Neural cell (in vitro differentiated cells): Measurements from ENCODE around the gene PCGF3.

Experiments used
- RAD21 ChIP-seq: fragments of 450-650 bp; conservative IDR thresholded peaks from 2 replicates; pipeline ENCODE4 v1.6.1; 2014; ENCODE audit warnings: antibody characterized with exemption, mild to moderate bottlenecking, moderate library complexity
- TF ChIP-seq, protein P1 (sequence below): fragments of 450-650 bp; IDR thresholded peaks from 2 replicates; pipeline ENCODE4 v1.5.1; 2014; ENCODE audit warnings: antibody characterized with exemption, mild to moderate bottlenecking, moderate library complexity; ENCODE audit not compliant: poor library complexity, severe bottlenecking

DNA sequence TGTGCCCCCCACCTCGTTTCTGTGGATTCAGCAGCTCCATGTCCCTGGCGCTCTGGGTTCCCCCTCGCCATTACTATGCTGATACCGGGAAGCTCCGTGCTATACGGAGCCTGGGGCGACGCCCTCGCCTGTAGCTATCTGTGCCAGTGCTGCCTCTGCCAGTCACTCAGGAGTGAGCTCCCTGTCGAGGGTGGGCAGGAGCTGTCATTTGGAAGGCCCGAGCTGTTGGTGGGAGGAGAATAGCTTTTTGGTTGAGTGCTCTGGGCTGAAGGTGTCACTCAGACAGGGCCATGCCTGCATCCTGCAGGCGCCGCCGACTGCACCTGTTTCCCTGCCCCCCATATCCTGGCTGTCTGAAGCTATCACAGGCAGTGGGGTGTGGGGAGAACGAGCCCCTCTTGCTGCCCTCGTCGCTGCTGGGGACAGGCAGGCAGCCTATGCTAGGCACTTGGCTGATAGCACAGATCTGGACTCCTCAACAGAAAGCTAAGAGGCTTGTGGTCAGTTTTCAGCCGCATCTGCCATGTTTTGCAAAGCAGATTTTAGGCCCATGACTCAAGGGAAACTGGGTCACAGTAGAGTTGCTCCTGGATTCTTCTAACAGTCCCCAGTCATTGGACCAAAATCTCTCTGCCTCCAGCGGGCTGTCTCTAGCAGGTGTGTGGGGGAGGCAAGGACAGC lies 88.4 kb downstream of the PCGF3 start:
- TF ChIP-seq, protein P1, sequence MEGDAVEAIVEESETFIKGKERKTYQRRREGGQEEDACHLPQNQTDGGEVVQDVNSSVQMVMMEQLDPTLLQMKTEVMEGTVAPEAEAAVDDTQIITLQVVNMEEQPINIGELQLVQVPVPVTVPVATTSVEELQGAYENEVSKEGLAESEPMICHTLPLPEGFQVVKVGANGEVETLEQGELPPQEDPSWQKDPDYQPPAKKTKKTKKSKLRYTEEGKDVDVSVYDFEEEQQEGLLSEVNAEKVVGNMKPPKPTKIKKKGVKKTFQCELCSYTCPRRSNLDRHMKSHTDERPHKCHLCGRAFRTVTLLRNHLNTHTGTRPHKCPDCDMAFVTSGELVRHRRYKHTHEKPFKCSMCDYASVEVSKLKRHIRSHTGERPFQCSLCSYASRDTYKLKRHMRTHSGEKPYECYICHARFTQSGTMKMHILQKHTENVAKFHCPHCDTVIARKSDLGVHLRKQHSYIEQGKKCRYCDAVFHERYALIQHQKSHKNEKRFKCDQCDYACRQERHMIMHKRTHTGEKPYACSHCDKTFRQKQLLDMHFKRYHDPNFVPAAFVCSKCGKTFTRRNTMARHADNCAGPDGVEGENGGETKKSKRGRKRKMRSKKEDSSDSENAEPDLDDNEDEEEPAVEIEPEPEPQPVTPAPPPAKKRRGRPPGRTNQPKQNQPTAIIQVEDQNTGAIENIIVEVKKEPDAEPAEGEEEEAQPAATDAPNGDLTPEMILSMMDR = no peak
- TF ChIP-seq RAD21 = no peak
